ELF-1 (cell line): ENCODE data around the gene CSF2RB.
A peak's percentile ranks its signal among the peaks of the same experiment; 100 is the strongest.

ENCODE experiments used
- DNase-seq: peaks from one replicate; pipeline ENCODE4 v3.0.0-alpha.2; 2016; ENCODE audit warnings: low read depth, low spot score

The CSF2RB gene

GRCh38 chr22:36887162-36887561, 26.3 kb upstream of the CSF2RB start:
- DNase-seq: no peak

GRCh38 chr22:36891646-36892045, 21.8 kb upstream of the CSF2RB start:
- DNase-seq: no peak

GRCh38 chr22:36892292-36892691, 21.1 kb upstream of the CSF2RB start:
- no peak for DNase-seq

GRCh38 chr22:36893262-36893661, 20.2 kb upstream of the CSF2RB start:
- no peak for DNase-seq

- no peak for DNase-seq
Measured at GRCh38 chr22:36894266-36894665, 19.2 kb upstream of the CSF2RB start.

- DNase-seq: no peak
Measured at GRCh38 chr22:36897611-36898010, 15.8 kb upstream of the CSF2RB start.

- DNase-seq: no peak
Measured at GRCh38 chr22:36898690-36899089, 14.7 kb upstream of the CSF2RB start.

- DNase-seq: no peak
Measured at GRCh38 chr22:36899498-36899897, 13.9 kb upstream of the CSF2RB start.

- no peak for DNase-seq
Measured at GRCh38 chr22:36900225-36900624, 13.2 kb upstream of the CSF2RB start.

GRCh38 chr22:36900880-36901279, 12.5 kb upstream of the CSF2RB start:
- DNase-seq: peak; percentile 79

- DNase-seq: no peak
Measured at GRCh38 chr22:36901411-36902142, 11.9 kb upstream of the CSF2RB start.

- DNase-seq: no peak
Measured at GRCh38 chr22:36902143-36902926, 11.1 kb upstream of the CSF2RB start.

- DNase-seq: no peak
Measured at GRCh38 chr22:36904260-36904880, 9.1 kb upstream of the CSF2RB start.

GRCh38 chr22:36907253-36908195, 5.9 kb upstream of the CSF2RB start:
- DNase-seq: no peak

GRCh38 chr22:36910461-36910860, 3.0 kb upstream of the CSF2RB start:
- DNase-seq: no peak

- peak; percentile 43 for DNase-seq
Measured at GRCh38 chr22:36911887-36912661, 1.4 kb upstream of the CSF2RB start.

GRCh38 chr22:36912694-36913426, 568 bp upstream of the CSF2RB start:
- DNase-seq: no peak

GRCh38 chr22:36914390-36914752, 943 bp downstream of the CSF2RB start:
- no peak for DNase-seq

- DNase-seq: no peak
Measured at GRCh38 chr22:36916034-36916433, 2.6 kb downstream of the CSF2RB start.
